GM13977 (cell line): ENCODE data around the gene SNAPC5.

Experiments
- DNase-seq: peaks from one replicate; pipeline ENCODE4 v3.0.0; 2012; ENCODE audit warnings: low spot score
- in situ Hi-C: fragments of 300-500 bp; cut with MboI; formaldehyde crosslinking; loops from one replicate; pipeline ENCODE4 v1.12.0; 2022; ENCODE audit warnings: low sequenced_read_pairs, low pct_unique_long_range_greater_than_20kb, mixed read lengths, inconsistent platforms; ENCODE audit not compliant: unreplicated experiment
- TF ChIP-seq, protein P1 (sequence below): IDR thresholded peaks from 2 replicates; pipeline ENCODE4 v1.5.1; 2012; ENCODE audit warnings: mild to moderate bottlenecking, control low read depth; ENCODE audit not compliant: insufficient read depth; ENCODE audit errors: extremely low read depth, missing control alignments

The SNAPC5 gene

GRCh38 chr15:66491846-66492245, 5.7 kb downstream of the SNAPC5 start:
- DNase-seq, result no peak
- in situ Hi-C loops, result loop anchor here (10.0 kb wide), 1 partner anchor 107 kb away; the partner anchor contains the start of gene MAP2K1
- TF ChIP-seq, protein P1, sequence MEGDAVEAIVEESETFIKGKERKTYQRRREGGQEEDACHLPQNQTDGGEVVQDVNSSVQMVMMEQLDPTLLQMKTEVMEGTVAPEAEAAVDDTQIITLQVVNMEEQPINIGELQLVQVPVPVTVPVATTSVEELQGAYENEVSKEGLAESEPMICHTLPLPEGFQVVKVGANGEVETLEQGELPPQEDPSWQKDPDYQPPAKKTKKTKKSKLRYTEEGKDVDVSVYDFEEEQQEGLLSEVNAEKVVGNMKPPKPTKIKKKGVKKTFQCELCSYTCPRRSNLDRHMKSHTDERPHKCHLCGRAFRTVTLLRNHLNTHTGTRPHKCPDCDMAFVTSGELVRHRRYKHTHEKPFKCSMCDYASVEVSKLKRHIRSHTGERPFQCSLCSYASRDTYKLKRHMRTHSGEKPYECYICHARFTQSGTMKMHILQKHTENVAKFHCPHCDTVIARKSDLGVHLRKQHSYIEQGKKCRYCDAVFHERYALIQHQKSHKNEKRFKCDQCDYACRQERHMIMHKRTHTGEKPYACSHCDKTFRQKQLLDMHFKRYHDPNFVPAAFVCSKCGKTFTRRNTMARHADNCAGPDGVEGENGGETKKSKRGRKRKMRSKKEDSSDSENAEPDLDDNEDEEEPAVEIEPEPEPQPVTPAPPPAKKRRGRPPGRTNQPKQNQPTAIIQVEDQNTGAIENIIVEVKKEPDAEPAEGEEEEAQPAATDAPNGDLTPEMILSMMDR, result no peak

GRCh38 chr15:66489179-66489791, 8.3 kb downstream of the SNAPC5 start:
- no peak for DNase-seq
- TF ChIP-seq, protein P1, result no peak
- in situ Hi-C loops, result no loop called here

DNA sequence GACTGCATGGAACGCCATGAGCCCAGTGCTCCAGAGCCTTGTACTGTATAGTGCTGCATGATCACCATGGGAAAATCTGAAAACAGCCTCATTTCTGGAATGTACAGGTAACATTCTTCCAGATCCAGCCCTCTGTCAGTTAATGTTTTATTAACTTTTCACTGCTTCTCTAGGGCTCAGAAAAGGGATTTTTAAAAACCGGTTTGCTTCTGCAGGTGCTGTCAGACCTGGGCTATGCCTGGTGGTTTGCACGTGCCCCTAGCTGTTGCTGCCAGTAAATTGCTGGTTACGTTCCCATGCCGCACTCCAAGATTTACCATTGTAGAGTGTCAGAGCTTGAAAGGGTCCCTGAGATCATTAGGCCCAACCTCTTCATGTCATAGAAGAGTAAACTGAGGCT, 9.0 kb downstream of the SNAPC5 start:
- TF ChIP-seq, protein P1, result no peak
- in situ Hi-C loops, result no loop called here
- no peak for DNase-seq

DNA sequence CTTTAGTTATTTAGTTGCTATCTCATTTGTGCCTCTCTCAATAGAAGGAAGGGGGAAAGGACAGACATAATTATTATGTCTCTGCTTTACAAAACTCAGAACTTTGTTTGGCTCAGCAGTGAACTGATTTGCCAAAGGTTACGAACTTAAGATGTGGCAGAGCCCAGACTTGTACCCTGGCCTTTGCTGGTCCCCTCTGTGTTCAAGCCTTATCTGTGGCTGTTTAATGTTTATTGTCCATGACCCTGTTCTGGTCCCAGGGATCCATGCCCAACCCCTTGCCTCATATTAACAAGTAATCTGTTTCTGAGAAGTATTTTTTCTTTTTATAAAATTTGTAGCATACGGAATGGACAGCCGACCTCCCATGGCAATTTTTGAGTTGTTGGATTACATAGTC, 10.7 kb downstream of the SNAPC5 start:
- in situ Hi-C loops, result no loop called here
- no peak for DNase-seq
- TF ChIP-seq, protein P1, result no peak

DNA sequence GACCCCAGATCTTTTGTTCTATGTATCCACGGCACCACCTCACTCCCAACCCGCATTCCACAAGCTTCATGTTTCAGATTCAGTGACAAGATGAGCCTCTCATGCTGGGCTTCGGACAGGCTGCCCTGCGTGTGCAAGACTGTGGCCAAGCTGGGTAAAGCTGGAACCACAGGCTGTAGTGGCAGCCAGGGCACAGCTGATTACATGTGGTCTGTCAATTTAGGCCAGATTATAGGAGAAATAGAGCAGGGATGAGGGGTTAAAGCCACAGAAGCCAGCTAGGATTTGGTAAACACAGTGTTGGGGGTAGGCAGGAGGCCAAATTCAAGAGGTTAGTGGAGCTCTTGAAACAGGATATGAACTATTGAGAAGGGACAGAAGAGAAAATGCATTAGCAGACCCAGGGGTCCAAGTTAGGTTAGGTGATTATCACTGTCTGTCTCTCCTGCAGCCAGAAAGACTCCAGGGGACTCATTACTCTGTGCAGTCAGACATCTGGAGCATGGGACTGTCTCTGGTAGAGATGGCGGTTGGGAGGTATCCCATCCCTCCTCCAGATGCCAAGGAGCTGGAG, 12.9 kb downstream of the SNAPC5 start:
- no peak for DNase-seq
- TF ChIP-seq, protein P1, result no peak
- in situ Hi-C loops, result no loop called here

- no peak for DNase-seq
- in situ Hi-C loops, result no loop called here
- TF ChIP-seq, protein P1, result no peak
These were observed 14.4 kb downstream of the SNAPC5 start for GRCh38 chr15:66483131-66483566.

DNA sequence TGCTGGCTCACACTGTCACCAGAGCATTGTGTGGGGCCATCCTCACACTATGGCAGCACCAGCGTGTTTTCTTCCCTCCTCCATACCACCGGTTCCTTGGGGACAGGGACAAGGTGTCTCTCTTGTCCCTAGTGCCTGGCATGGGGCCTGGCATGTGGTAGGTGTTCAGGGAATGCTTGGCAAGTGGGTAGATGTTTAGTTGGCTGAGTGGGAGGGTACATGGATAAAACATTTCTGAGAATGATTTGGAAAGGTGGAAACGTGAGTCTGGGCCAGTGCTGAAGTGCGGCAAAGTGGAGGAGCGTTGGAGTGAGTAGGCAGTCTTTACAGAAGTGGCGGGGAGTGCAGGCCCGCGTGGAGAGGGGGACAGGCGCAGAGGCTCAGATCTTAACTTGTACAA, 15.0 kb downstream of the SNAPC5 start:
- TF ChIP-seq, protein P1, result no peak
- in situ Hi-C loops, result no loop called here
- no peak for DNase-seq
